ENCODE measurements around the gene RAB30. TPM values are rescaled to one million over a fixed set of nuclear protein-coding genes. Genes with fewer than 3 reads are reported as not detected.

RAB30 gene
- polyA plus RNA-seq, 1 donor from 2014 or later = 36.4 TPM

DNA sequence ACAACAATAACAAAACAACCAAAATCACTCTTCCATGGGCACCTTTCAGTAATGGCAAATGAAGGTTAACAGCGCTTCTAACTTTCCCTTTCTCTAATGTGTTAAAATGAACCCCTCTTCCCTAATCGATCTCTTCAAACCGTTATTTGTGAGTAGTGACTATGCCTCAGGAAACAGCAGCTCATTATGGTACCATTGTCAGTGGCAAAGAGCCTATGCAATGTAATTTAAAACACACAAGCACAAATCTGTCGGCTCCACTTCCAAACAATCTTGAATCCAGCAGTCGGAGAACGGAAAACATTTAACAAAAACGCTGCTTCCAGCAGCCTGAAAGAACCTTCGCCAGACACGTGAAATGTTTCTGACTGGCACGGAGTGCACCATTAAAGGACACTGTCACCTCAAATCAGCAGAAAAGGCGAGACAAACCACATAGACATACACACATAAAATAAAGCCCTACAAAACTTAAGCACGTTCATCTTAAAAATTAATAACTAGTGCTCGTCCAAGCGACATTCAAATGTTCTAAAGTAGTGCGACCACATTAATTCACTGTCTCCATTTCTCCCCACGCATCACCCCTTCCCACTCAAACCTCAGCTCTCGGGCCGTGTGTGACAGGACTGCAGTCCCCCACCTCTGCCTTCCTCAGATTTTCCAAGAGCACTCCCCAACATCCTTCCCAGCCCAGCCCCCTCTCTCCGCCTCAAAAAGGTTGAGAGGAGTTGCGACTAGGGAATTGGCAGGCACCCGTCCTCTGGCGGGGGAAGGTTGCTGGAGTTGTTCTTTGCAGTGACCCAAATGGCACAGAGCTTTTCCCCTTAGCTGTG is 748 bp downstream of the RAB30 start:
- Histone ChIP-seq H3K27me3 (ENCODE audit: insufficient read depth, low read depth, low read length) (no peaks in the 10 kb centered on the region), H3K79me2 (replicated peaks; ENCODE audit: insufficient read depth, low read length) (peaks cover 66% of the 10 kb centered on the region), H3K9me2 (ENCODE audit: insufficient read depth, low read length) (no peaks in the 10 kb centered on the region), H2AFZ (ENCODE audit: low read depth, low read length) (peak overlapping the region; percentile 54), H3K36me3 (ENCODE audit: insufficient read depth, low read length) (peaks cover 6% of the 10 kb centered on the region), H3K4me2 (ENCODE audit: low read length) (peak overlapping the region; percentile 85), H3K9ac (ENCODE audit: low read length) (peak overlapping the region; percentile 98), H3K9me3 (ENCODE audit: low read length) (no peaks in the 10 kb centered on the region), H3F3A (ENCODE audit: insufficient read depth, low read length, poor library complexity, severe bottlenecking) (peaks cover 4% of the 10 kb centered on the region), H3K27ac (ENCODE audit: low read length) (peak overlapping the region; percentile 93), H4K20me1 (ENCODE audit: insufficient read depth) (no peaks in the 10 kb centered on the region), H3K4me3 (ENCODE audit: low read length) (peak overlapping the region; percentile 75)
- TF ChIP-seq REST (IDR thresholded peaks at IDR 0.05; ENCODE audit: borderline replicate concordance) (peak; percentile 73), POLR2AphosphoS5 (IDR thresholded peaks at IDR 0.05) (no peak), MXI1 (conservative IDR thresholded peaks at IDR 0.05; ENCODE audit: poor library complexity, severe bottlenecking) (peak; percentile 90), EP300 (conservative IDR thresholded peaks at IDR 0.05; ENCODE audit: poor library complexity, severe bottlenecking) (no peak), RAD21 (conservative IDR thresholded peaks at IDR 0.05) (peak; percentile 27), EZH2 (IDR thresholded peaks at IDR 0.05; ENCODE audit: borderline replicate concordance, insufficient read depth, low read length, poor library complexity, severe bottlenecking) (no peak), TAF1 (IDR thresholded peaks at IDR 0.05; ENCODE audit: low read depth) (peak; percentile 21)
- TF ChIP-seq, protein P1, sequence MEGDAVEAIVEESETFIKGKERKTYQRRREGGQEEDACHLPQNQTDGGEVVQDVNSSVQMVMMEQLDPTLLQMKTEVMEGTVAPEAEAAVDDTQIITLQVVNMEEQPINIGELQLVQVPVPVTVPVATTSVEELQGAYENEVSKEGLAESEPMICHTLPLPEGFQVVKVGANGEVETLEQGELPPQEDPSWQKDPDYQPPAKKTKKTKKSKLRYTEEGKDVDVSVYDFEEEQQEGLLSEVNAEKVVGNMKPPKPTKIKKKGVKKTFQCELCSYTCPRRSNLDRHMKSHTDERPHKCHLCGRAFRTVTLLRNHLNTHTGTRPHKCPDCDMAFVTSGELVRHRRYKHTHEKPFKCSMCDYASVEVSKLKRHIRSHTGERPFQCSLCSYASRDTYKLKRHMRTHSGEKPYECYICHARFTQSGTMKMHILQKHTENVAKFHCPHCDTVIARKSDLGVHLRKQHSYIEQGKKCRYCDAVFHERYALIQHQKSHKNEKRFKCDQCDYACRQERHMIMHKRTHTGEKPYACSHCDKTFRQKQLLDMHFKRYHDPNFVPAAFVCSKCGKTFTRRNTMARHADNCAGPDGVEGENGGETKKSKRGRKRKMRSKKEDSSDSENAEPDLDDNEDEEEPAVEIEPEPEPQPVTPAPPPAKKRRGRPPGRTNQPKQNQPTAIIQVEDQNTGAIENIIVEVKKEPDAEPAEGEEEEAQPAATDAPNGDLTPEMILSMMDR (IDR thresholded peaks at IDR 0.05; ENCODE audit: poor library complexity, severe bottlenecking) = no peak

- TF ChIP-seq REST (IDR thresholded peaks at IDR 0.05; ENCODE audit: borderline replicate concordance) (no peak), EP300 (conservative IDR thresholded peaks at IDR 0.05; ENCODE audit: poor library complexity, severe bottlenecking) (no peak), TAF1 (IDR thresholded peaks at IDR 0.05; ENCODE audit: low read depth) (no peak), POLR2AphosphoS5 (IDR thresholded peaks at IDR 0.05) (no peak), EZH2 (IDR thresholded peaks at IDR 0.05; ENCODE audit: borderline replicate concordance, insufficient read depth, low read length, poor library complexity, severe bottlenecking) (no peak), RAD21 (conservative IDR thresholded peaks at IDR 0.05) (no peak), SMC3 (conservative IDR thresholded peaks at IDR 0.05; ENCODE audit: poor library complexity) (no peak), MXI1 (conservative IDR thresholded peaks at IDR 0.05; ENCODE audit: poor library complexity, severe bottlenecking) (no peak)
- TF ChIP-seq, protein P1 (IDR thresholded peaks at IDR 0.05; ENCODE audit: poor library complexity, severe bottlenecking) = no peak
Measured at GRCh38 chr11:83070044-83070701, 1.5 kb downstream of the RAB30 start.

More at GRCh38 chr11:83070044-83070701, 1.5 kb downstream of the RAB30 start:
- Histone ChIP-seq H3K36me3 (ENCODE audit: insufficient read depth, low read length) (peaks cover 6% of the 10 kb centered on the region), H3K9ac (ENCODE audit: low read length) (peak overlapping the region; percentile 98), H2AFZ (ENCODE audit: low read depth, low read length) (no peak overlapping the region), H3K27me3 (ENCODE audit: insufficient read depth, low read depth, low read length) (no peaks in the 10 kb centered on the region), H3K9me3 (ENCODE audit: low read length) (no peaks in the 10 kb centered on the region), H3K4me3 (ENCODE audit: low read length) (peak overlapping the region; percentile 75), H4K20me1 (ENCODE audit: insufficient read depth) (no peaks in the 10 kb centered on the region), H3K79me2 (replicated peaks; ENCODE audit: insufficient read depth, low read length) (peaks cover 74% of the 10 kb centered on the region), H3F3A (ENCODE audit: insufficient read depth, low read length, poor library complexity, severe bottlenecking) (peaks cover 4% of the 10 kb centered on the region), H3K27ac (ENCODE audit: low read length) (peak overlapping the region; percentile 93), H3K4me2 (ENCODE audit: low read length) (peak overlapping the region; percentile 85), H3K9me2 (ENCODE audit: insufficient read depth, low read length) (no peaks in the 10 kb centered on the region)
